GM21367 (cell line): Measurements from ENCODE around the gene PIGBOS1.
"Not testable (repeated sequence)": the region's sequence is repeated elsewhere in the genome, so short reads cannot be mapped to it uniquely, and the experiment has no call there.

Experiments
- ATAC-seq: cut with Tn5 transposase; IDR thresholded peaks from one replicate; pipeline ENCODE4 v1.9.1; 2021; ENCODE audit not compliant: unreplicated experiment

Gene PIGBOS1, protein sequence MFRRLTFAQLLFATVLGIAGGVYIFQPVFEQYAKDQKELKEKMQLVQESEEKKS

DNA sequence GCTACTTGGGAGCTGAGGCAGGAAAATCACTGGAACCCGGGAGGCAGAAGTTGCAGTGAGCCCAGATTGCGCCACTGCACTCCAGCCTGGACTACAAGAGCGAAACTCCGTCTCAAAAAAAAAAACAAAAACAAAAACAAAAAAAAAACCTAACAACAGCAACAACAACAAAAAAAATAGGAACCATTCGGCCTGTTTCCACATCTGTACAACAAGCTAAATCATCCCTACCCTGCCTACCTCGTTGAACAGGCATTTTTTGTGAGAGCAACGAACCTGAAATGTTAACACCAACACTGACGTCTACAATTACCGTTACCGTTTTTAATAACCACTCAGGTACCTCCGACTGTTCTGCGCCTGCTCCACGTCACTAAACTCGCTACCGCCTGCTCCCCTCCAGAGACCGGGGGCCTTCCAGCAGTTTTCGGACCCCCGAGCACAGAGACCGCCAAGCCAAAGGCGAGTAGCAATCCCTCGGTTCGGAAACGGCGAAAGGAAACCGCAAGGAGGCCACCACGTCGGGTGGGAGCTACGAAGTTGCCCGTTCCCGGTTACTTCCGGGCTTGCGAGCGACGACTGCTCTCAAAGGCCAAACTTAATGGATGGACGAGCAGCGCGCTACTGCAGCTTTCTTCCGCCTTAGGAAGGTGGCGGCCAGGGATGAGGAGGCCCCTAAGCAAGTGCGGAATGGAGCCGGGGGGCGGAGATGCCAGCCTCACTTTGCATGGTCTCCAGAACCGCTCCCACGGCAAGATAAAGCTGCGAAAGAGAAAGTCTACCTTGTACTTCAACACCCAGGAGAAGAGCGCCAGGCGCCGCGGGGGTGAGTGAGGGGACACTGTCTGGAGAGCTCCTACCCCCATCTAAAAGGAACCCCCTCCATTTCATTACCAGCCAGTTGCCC lies at the start of gene PIGBOS1, which contains the start of gene PIGB:
Gene PIGBOS1 (minus strand): TSS at position 536 of the 907 bp plus-strand sequence. CDS start 1,331 bp downstream, outside the sequence.
Gene PIGB (plus strand): TSS at position 635 of the 907 bp plus-strand sequence. CDS start 29 bp downstream, at position 664.
- peak; percentile 84 for ATAC-seq

DNA sequence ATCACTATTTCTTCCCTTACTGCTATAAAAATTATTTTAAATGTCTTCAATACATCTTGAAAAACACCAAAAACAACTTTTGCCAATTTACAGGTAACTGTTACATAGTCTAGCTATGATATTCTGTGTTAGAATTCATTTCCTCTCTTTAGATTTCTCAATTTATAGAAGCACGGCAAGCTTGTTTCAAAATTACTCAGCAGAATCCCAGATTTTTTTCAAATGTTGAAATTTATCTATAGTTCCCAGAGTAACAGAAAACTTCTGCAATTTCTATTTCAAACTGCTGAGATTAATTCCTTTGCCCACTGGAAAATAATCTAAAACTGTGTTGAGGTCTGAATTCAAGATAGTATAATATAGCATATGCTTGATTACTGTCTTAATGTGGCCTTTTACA lies 48.1 kb upstream of the PIGBOS1 start:
- no peak for ATAC-seq

DNA sequence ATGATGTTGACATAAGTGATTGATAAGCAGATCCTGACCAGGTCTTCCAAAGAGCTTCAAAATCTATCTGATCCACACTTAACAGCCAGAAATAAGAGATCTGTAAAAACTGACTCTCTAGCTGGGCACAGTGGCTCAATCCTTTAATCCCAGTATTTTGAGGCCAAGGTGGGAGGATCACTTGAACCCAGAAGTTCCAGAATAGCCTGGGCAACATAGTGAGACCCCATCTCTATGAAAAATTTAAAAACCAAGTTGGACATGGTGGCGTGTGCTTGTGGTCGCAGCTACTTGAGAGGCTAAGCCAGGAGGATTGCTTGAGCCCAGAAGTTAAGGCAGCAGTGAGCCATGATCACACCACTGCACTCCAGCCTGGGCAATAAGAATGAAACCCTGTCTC lies 43.7 kb upstream of the PIGBOS1 start:
- ATAC-seq, result no peak

DNA sequence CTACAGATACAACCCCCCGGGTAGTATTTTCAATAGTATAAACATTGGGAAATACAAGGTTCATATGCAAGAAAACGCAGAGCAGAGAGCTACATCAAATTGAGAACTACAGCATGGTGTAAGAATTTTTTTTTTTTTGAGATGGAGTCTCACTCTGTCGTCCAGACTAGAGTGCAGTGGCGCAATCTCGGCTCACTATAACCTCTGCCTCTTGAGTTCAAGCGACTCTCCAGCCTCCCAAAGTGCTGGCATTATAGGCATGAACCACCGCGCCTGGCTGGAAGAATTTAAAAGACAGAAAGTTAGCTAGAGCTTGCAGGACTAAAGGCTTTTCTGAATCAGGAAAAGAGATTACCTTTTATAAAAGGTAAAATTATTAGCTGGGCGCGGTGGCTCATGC lies 42.1 kb upstream of the PIGBOS1 start:
- no peak for ATAC-seq

DNA sequence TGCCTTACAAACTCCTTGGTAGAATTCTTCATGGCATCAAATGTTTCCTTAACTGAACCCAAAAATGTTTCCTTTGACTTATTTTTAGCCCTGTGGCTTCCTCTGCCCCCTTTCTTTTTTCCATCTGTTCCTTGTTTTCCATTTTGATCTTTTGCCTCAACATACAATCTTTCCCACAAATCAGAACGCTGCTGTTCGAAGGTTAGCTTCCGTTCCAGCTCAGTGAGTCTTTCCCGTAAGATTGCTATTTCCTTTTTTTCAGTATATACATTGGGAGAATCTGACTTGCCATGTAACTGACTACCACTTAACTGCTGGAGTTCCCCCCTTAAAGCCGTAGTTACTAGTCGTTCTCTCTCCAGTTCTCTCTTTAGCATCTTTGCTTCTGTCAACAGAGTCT lies 41.3 kb upstream of the PIGBOS1 start:
- no peak for ATAC-seq

DNA sequence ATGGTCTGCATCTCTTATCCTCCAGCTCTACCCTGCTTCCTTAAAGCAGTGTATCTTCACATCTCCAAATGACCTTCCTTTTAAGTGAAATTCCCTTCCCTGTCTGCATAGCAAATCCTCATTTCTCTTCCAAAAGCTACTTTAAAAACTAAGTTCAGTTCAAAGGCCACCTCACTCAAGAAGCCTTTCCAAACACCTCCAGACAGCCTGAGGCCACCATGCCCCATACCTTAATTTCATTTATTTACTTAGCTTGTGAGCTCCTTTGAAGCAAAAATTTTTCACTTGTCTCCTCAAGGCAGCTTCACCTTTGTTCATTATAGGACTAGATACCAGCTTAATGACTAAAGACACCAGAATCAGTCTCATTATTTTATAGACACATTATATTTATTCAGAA lies 39.5 kb upstream of the PIGBOS1 start:
- ATAC-seq, result no peak

DNA sequence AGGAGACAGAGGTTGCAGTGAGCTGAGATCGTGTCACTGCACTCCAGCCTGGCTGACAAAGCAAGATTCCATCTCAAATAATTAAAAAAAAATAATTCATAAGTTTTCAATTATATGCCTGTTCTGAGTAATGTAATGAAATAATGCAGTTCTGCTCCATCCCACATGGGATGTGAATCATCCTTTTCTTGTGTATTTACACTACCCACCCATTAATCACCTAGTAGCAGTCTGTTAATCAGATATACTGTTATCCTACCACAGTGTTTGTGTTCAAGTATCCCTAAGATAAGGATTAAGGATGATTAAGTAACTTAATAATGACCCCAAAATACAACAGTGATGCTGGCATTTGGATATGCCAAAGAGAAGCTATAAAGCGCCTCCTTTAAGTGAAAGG lies 38.9 kb upstream of the PIGBOS1 start:
- no peak for ATAC-seq

DNA sequence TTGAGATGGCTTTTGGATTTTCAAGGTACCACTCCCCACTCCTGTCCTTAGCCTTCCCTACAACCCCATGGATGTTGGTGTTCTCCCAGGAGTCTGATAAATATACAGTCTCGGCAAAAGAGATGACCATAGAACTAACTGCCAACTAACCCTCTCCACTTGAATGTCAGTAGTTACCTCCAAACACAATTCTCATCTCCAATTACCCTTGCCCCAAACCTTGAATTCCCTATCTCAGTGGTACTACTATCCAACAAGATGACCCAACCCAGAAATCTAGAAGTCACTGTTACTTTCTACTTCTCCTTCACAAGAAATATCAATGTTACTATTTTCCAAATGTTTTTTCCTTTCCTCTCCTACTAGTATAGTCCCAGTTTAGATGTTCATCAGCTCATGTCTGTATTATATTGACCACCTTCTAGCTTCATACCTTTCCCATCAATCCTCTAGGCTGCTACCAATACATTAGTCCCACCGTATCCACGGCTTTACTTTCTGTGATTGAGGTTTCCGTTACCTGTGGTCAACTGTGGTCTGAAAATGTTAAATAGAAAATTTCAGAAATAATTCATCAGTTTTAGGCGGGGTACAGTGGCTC lies 38.2 kb upstream of the PIGBOS1 start:
- no peak for ATAC-seq

DNA sequence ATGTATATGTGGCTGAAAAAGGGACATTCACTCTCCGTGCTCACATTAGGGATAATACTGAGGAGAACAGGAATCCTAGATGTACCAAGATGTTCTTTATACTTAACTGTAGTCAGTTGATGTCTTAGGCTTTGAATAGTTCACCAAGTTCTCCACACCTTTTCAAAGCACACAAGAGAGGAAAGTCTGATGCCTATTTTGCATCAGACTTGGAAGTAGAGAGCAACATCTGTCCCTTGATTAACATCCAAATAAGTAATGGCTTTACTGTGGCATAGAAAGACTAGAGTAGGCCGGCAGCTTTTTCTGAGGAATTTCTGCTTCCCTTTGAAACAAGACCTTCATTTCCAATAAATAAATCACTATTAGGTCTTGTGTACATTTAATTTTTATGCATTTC lies 34.1 kb upstream of the PIGBOS1 start:
- ATAC-seq, result no peak

DNA sequence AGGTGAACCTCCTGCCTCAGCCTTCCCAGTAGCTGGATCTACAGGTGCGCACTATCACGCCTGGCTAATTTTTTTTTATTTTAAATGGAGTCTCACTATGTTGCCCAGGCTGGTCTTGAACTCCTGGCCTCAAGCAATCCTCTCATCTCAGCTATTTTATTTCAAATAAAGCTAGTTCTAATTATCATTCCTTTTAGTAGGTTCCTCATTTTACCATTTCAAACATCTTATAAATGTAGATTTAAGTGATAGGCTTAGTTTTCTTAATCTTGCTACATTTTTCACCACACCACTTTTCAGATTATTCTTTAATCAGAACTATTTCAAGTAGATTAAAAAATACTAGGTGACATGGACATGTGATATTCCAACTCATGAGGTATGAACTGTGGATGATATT lies 30.4 kb upstream of the PIGBOS1 start:
- ATAC-seq, result no peak

DNA sequence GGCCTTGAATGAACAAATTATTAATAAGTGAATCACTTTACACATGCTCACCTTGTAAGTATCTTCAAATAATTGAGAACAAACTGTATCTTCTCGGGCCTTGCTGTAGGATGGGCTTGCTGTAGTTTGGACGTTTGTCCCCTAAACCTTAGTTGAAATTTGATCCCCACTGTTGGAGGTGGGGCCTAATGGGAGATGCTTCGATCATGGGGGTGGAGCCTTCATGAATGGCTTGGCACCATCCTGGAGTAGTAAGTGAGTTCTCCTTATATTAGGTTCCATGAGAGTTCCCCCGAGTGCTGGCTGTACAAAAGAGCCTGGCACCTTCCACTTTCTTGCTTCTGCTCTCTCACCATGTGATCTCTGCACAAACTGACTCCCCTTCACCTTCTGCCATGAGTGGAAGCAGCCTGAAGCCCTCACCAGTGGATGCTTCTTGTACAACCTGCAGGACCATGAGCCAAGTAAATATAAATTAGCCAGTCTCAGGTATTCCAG lies 29.4 kb upstream of the PIGBOS1 start:
- no peak for ATAC-seq

DNA sequence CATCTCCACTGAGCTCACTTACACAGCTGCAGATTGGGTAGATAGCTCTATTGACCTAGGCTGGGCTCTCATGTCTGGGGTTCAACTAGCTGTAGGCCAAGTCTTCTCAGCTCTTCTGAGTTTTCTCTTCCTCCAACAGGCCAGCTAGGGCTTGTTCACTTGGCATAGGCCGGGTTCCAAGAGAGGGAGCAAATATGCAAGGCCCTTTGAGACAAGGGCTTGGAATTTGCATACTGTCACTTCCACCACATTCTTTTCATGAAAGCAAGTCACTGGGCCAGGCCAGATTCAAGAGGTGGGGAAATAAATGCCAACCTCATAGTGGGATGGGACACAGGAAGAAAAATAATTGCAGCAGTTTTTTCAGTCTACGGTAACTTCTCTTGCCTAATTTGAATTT lies 25.3 kb upstream of the PIGBOS1 start:
- no peak for ATAC-seq

DNA sequence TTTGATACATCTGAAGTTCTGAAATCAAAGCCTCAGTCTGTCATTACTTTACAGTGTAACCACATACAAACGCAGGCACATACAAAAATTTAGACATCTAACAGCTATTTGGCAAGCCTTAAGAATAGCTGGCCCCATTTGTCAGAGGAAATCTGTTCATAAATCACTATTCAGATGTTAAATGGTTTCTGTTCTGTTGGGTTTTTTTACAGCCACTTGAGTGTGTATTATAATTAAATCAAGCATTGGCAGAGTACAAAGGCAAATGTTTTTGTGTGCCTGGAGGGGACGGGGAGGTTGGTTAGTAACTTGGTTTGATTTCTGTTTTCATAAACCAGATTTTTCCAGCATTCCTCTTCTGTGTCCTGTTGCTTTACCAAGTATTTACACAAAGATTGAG lies 24.2 kb upstream of the PIGBOS1 start:
- no peak for ATAC-seq

DNA sequence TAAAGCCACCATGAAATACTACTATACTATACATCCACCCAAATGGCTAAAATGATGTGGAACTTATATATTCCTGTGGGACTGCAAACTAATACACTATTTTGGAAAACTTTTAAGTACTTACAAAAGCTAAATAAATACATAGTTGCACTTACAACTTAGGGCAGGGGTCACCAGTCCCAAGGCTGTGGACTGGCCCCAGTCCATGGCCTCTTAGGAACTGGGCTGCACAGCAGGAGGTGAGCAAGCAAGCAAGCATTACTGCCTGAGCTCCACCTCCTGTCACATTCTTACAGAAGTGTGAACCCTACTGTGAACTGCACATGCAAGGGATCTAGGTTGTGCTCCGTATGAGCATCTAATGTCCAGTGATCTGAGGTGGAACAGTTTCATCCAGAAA lies 18.2 kb upstream of the PIGBOS1 start:
- ATAC-seq, result no peak

DNA sequence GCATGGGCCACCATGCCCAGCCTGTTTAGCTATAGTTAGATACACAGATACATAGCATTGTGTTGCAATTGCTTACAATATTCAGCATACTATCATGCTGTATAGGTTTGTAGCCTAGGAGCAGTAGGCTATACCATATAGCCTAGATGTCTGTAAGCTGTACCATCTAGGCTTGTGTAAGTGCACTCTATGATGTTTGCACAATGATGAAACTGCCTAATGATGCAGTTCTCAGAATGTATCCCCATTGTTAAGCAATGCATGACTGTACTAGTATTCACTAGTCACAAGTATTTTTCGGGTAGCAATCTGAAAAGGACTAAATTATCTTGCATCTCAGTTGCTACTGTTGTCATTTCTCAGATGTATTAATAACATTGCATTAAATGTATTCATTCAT lies 16.1 kb upstream of the PIGBOS1 start:
- ATAC-seq, result no peak

DNA sequence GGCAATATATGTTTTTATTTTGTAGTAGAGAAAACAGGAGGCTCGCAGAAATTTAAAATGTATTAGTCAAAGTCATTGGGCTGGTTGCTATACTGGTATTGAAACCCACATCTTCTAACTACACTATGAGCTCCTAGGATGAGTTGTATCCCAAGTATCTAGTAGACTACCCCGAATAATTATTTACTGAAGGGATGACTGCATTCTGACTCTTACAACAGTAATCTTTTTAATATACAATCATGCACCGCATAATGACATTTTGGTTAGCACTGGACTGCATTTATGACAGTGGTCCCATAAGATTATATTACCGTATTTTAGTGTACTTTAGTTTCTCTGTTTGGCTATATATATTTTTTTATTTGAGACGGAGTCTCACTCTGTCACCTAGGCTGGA lies 15.4 kb upstream of the PIGBOS1 start:
- ATAC-seq, result no peak

DNA sequence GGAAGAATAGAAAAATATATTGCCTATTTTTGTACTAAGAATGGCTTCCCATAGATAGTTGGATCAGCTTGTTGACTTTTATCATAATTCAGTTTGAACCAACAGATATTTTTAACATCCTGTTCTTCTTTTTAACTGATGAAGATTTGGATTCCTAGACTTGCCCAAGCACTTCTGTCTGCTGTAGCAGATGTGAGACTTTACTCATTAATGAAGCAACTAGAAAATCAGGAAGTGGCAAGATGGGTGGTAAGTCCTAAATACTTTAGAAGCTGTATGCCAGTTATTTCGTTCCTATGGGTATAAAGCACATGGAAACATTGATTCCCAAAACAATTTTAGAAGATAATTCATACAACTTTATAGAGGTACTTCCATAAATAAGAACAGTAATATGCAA lies 8.5 kb upstream of the PIGBOS1 start:
- ATAC-seq, result no peak

DNA sequence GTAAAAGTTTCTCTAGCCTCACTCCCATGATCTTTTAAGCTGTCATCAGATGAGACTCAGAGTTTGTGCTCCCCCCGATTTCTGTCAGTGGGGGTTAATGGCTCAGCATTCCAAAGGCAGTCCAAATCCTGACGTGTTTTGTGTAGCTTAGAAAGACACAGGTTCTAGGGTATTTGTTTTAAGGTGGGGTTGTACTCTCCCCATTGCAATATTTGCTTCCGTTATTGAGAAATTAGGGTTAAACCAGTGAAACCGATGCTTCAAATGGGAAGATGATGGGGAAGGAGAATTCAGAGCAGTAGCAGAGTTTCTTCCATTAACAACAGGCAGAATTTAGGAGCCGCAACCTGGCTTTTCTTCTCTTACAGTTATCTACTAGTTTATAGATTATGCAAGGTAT lies 3.5 kb upstream of the PIGBOS1 start:
- ATAC-seq, result no peak

DNA sequence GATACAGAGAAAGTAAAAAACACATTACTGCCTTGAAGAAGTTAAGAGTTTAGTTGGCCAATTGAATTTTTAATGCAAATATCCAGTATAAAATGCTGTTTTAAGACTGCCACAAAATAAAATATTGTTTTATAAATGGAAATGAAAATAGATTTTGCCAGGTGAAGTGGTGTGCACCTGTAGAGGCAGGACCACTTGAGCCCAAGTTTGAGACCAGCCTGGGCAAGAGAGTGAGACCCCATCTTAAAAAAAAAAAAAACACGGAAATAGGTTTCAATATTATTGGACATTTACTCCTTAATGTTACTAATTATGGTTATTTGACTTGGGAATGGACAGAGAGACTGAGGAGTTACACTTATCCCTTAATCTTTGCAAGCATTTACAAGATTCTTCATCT lies 2.0 kb upstream of the PIGBOS1 start:
- no peak for ATAC-seq

DNA sequence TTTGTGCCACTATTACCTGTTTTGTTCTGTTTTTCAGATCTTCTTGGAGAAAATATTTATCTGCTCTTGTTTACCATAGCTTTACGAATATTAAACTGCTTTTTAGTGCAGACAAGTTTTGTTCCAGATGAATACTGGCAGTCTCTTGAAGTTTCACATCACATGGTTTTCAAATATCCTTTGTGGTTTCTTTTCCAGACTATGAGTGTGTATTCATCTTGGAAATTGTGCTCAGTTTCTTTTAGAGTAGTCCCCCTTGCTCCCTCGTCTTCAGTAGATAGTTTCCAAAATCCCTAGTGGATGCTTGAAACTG lies 1.3 kb upstream of the PIGBOS1 start:
- no peak for ATAC-seq

DNA sequence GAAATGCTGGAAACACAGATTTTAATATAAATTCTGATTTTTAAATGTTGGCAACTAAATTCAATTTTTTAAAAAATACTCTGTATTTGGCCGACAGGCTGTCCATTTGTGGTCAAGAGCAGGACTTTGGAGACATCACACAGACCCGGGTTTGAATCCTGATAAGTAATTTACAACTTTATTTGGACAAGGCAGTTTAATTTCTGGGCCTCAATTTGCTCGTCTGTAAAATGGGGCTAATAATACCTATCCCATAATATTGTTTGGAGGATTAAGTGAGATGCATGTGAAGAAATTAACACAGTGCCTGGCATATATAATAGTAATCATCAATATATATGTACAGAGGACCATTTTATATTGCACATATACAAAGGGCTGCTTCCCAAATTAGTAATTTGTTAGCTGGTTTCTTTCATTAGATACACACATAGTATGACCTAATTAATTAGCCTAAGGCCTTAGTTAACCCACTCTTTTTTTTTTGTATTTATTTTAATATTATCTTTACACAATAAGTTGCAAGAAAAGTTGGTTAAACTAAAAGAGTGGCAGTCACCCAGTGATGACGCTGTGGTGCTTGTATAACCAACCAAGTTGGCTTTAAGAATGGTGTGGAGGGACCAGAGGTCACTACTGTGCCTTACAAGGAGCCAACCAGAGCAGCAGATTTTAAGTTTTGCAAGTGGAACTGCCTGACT lies 764 bp upstream of the PIGBOS1 start:
- ATAC-seq, result peak; percentile 42

DNA sequence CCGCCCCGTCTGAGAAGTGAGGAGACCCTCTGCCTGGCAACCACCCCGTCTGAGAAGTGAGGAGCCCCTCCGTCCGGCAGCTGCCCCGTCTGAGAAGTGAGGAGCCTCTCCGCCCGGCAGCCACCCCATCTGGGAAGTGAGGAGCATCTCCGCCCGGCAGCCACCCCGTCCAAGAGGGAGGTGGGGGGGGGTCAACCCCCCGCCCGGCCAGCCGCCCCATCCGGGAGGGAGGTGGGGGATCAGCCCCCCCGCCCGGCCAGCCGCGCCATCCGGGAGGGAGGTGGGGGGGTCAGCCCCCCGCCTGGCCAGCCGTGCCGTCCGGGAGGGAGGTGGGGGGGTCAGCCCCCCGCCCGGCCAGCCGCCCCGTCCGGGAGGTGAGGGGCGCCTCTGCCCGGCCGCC lies 16.1 kb downstream of the PIGBOS1 start:
- ATAC-seq, result not testable (repeated sequence)
